ENCODE data around the gene RSBN1L.

RSBN1L gene

GRCh38 chr7:77757589-77757988 is 61.3 kb downstream of the RSBN1L start:
- no peak for TF ChIP-seq CTCF (IDR thresholded peaks at IDR 0.05; ENCODE audit: extremely low read depth, missing control alignments)
- peak; percentile 30 for DNase-seq (ENCODE audit: low spot score)

- TF ChIP-seq CTCF (IDR thresholded peaks at IDR 0.05; ENCODE audit: extremely low read depth, missing control alignments), result peak; percentile 72
- peak; percentile 27 for DNase-seq (ENCODE audit: low spot score)
These were observed 63.1 kb downstream of the RSBN1L start for GRCh38 chr7:77759294-77759889.

- no peak for TF ChIP-seq CTCF (IDR thresholded peaks at IDR 0.05; ENCODE audit: extremely low read depth, missing control alignments)
- DNase-seq (ENCODE audit: low spot score), result no peak
These were observed 64.7 kb downstream of the RSBN1L start for GRCh38 chr7:77760809-77761453.

- DNase-seq (ENCODE audit: low spot score), result no peak
- no peak for TF ChIP-seq CTCF (IDR thresholded peaks at IDR 0.05; ENCODE audit: extremely low read depth, missing control alignments)
These were observed 69.2 kb downstream of the RSBN1L start for GRCh38 chr7:77765481-77765880.

- no peak for DNase-seq (ENCODE audit: low spot score)
- TF ChIP-seq CTCF (IDR thresholded peaks at IDR 0.05; ENCODE audit: extremely low read depth, missing control alignments), result no peak
These were observed 69.9 kb downstream of the RSBN1L start for GRCh38 chr7:77765906-77766800.

GRCh38 chr7:77766801-77767605 is 70.7 kb downstream of the RSBN1L start:
- no peak for TF ChIP-seq CTCF (IDR thresholded peaks at IDR 0.05; ENCODE audit: extremely low read depth, missing control alignments)
- DNase-seq (ENCODE audit: low spot score), result no peak
